Left lung (tissue), 10 donors: Measurements from ENCODE around the gene ALMS1. TPM values are rescaled to one million over a fixed set of nuclear protein-coding genes. Genes with fewer than 3 reads are reported as not detected.
"Not testable (repeated sequence)": the region's sequence is repeated elsewhere in the genome, so short reads cannot be mapped to it uniquely, and the experiment has no call there.

Experiments used
- ATAC-seq: fragments of 200-7000 bp; cut with Tn5 transposase; one replicate; pipeline ENCODE4 v1.9.1; 2020; ENCODE audit warnings: moderate library complexity
- DNase-seq, 4 donors: peaks; one replicate each; pipeline ENCODE4 v3.0.0-alpha.2; 2013 to 2020
- H3K27ac ChIP-seq, 2 donors: fragments of 200-600 bp; sonication (generic) in 1 of 2; one replicate each; pipeline versions ENCODE4 v1.5.0 to v1.8.0; 2020 to 2021
- H3K27me3 ChIP-seq, 2 donors: fragments of 200-600 bp; sonication (generic) in 1 of 2; one replicate each; pipeline versions ENCODE4 v1.5.0 to v1.8.0; 2020 to 2021
- H3K36me3 ChIP-seq, 2 donors: fragments of 200-600 bp; sonication (generic) in 1 of 2; one replicate each; pipeline versions ENCODE4 v1.5.0 to v1.8.0; 2020 to 2021
- H3K4me1 ChIP-seq, 2 donors: fragments of 200-600 bp; one replicate each; pipeline ENCODE4 v1.8.0; 2021
- H3K4me3 ChIP-seq, 2 donors: fragments of 200-600 bp; sonication (generic) in 1 of 2; one replicate each; pipeline versions ENCODE4 v1.5.0 to v1.8.0; 2020 to 2021; ENCODE audit warnings: mild to moderate bottlenecking in 1 of 2
- H3K9me3 ChIP-seq, 2 donors: fragments of 200-600 bp; sonication (generic) in 1 of 2; one replicate each; pipeline versions ENCODE4 v1.5.0 to v1.8.0; 2020 to 2021
- CTCF ChIP-seq, 2 donors: fragments of 200-600 bp; sonication (generic) in 1 of 2; IDR thresholded peaks; one replicate each; pipeline versions ENCODE4 v1.5.0 to v1.8.0; 2021; ENCODE audit warnings: antibody characterized with exemption in 2 of 2
- intact Hi-C, 2 donors: fragments of 100-400 bp; cut with DNase I; formaldehyde crosslinking; loops; one replicate each; pipeline versions ENCODE4 v1.11.2 to v1.14.2; 2022
- polyA plus RNA-seq, 6 donors: library from polyadenylated mRNA; unstranded; fragments of 120-200 nt; gene quantifications; one replicate each; pipeline ENCODE4 v1.2.1, GENCODE V29; 2013; ENCODE audit not compliant: insufficient read length in 6 of 6
- total RNA-seq, 2 donors: library from RNA; stranded (reverse); fragmentation: NEBNext Ultra II Directional; extraction: Animal tissue kit (Norgen Biotek cat#: 25700); gene quantifications; one replicate each; pipeline ENCODE4 v1.2.1, GENCODE V29; 2021
- donor health status: DM: no; HTN: yes; CAD: no.
- donor health status: DM: no; HTN: no; CAD: no.

Gene ALMS1
- total and polyA plus RNA-seq, 8 donors: 16.4 to 46.0 (median 39.7) TPM

DNA sequence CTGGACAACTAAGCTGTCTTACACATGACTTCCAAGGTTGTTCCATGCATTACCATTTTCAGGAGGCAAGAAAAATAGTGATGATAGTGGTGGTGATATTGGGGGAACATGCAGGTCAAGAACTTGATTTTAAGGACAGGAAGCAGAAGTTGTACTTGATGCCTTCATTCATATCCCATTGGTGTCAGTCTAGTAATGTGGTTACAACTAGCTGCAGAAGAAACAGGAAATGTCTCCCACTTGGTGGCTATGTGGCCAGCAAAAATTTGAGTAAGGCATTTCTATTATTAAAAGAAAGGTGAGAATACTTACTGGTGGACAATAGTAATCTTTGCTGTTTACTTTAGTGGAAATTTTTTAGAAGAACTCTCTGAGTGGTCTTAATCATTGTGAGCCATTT is 103.4 kb downstream of the ALMS1 start:
- no peaks in the 10 kb centered on the region for H3K27me3 ChIP-seq
- H3K4me1 ChIP-seq: no peaks in the 10 kb centered on the region
- H3K27ac ChIP-seq: no peak overlapping the region
- intact Hi-C loops: no loop called here
- no peak for DNase-seq
- no peak for TF ChIP-seq CTCF (IDR thresholded peaks at IDR 0.05)
- no peak overlapping the region for H3K4me3 ChIP-seq
- H3K9me3 ChIP-seq: no peaks in the 10 kb centered on the region
- ATAC-seq: no peak
- peaks cover 0 to 42% of the 10 kb centered on the region in 2 donors for H3K36me3 ChIP-seq

GRCh38 chr2:73494031-73494430 is 108.4 kb downstream of the ALMS1 start:
- Histone ChIP-seq H3K27ac (no peak overlapping the region), H3K4me3 (no peak overlapping the region), H3K27me3 (no peaks in the 10 kb centered on the region), H3K36me3 (peaks cover 0 to 29% of the 10 kb centered on the region in 2 donors), H3K9me3 (no peaks in the 10 kb centered on the region), H3K4me1 (no peaks in the 10 kb centered on the region)
- intact Hi-C loops: no loop called here
- no peak for TF ChIP-seq CTCF (IDR thresholded peaks at IDR 0.05)
- ATAC-seq (no peak), DNase-seq (no peak)

DNA sequence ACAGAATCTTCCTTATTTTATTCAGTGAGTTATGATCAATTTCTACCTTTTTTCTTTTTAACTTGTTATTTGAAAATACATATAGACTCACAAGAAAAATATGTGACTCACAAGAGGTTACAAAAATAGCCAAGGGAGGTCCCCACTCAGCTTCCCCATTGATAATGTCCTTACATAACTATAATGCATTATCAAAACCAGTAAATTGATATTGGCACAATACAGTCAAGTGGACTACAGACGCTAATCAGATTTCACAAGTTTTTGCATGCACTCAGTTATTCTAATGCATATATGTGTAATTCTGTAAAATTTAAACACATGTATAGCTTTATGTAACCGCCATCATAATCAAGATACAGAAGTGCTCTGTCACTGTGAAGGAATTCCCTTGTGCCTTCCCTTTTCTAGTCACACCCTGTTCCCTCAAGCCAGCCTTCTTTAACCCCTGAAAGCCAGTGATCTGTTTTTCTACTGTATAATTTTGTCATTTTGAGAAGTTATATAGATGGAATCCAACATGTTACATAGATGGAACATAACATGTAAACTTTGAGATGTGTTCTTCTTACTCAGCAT is 118.4 kb downstream of the ALMS1 start:
- TF ChIP-seq CTCF (IDR thresholded peaks at IDR 0.05): no peak
- Histone ChIP-seq H3K9me3 (peaks cover 0 to 18% of the 10 kb centered on the region in 2 donors), H3K4me1 (no peaks in the 10 kb centered on the region), H3K36me3 (no peaks in the 10 kb centered on the region), H3K4me3 (no peak overlapping the region), H3K27ac (no peak overlapping the region), H3K27me3 (no peaks in the 10 kb centered on the region)
- ATAC-seq (no peak), DNase-seq (no peak)
- intact Hi-C loops: no loop called here

- H3K9me3 ChIP-seq: peaks cover 0 to 18% of the 10 kb centered on the region in 2 donors
- H3K4me3 ChIP-seq, H3K27ac ChIP-seq, H3K36me3 ChIP-seq, DNase-seq, H3K27me3 ChIP-seq, intact Hi-C loops, H3K4me1 ChIP-seq, ATAC-seq: not testable (repeated sequence)
Measured at GRCh38 chr2:73504850-73505249, 119.2 kb downstream of the ALMS1 start.

GRCh38 chr2:73510470-73510869 is 124.8 kb downstream of the ALMS1 start:
- DNase-seq, ATAC-seq, H3K27me3 ChIP-seq, H3K4me1 ChIP-seq, H3K27ac ChIP-seq, H3K36me3 ChIP-seq, intact Hi-C loops, H3K4me3 ChIP-seq: not testable (repeated sequence)
- H3K9me3 ChIP-seq: peaks cover 0 to 30% of the 10 kb centered on the region in 2 donors

DNA sequence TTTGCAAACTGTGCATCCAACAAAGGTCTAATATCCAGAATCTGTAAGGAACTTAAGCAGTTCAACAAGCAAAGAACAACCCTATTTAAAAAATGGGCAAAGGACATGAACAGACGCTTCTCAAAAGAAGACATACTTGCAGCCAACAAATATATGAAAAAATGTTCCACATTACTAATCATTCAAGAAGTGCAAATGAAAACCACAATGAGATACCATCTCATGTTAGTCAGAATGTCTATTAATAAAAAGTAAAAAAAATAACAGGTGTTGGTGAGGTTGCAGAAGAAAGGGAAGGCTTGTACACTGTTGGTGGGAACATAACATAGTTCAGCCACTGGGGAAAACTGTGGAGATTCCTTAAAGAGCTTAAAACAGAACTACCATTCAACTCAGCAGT is 130.4 kb downstream of the ALMS1 start:
- intact Hi-C loops: no loop called here
- Histone ChIP-seq H3K27ac (no peak overlapping the region), H3K27me3 (no peaks in the 10 kb centered on the region), H3K9me3 (peaks cover 0 to 13% of the 10 kb centered on the region in 2 donors), H3K4me1 (no peaks in the 10 kb centered on the region), H3K4me3 (no peak overlapping the region), H3K36me3 (peaks cover 0 to 9% of the 10 kb centered on the region in 2 donors)
- ATAC-seq (no peak), DNase-seq (no peak)
- TF ChIP-seq CTCF (IDR thresholded peaks at IDR 0.05): no peak
